ENCODE results near the gene COX17.

The COX17 gene

DNA sequence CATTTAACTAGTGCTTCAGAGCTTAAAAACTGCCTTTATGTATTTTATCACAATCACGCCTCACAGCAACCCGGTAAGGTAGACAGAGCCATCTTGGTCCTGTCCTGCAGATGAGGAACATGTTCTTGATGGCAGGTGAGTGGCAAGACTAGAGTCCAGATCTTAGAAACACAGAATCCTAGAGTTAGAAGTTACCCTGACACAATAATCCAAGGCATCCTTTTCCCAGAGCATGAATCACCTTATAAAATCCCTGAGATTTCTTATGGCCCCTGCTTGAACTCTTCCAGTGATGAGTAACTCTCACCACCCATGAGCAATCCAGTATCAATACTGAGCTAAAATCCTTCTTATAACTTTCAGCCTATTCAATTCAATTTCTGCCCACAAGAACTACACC, 33.7 kb downstream of the COX17 start:
- no peak for FAIRE-seq

DNA sequence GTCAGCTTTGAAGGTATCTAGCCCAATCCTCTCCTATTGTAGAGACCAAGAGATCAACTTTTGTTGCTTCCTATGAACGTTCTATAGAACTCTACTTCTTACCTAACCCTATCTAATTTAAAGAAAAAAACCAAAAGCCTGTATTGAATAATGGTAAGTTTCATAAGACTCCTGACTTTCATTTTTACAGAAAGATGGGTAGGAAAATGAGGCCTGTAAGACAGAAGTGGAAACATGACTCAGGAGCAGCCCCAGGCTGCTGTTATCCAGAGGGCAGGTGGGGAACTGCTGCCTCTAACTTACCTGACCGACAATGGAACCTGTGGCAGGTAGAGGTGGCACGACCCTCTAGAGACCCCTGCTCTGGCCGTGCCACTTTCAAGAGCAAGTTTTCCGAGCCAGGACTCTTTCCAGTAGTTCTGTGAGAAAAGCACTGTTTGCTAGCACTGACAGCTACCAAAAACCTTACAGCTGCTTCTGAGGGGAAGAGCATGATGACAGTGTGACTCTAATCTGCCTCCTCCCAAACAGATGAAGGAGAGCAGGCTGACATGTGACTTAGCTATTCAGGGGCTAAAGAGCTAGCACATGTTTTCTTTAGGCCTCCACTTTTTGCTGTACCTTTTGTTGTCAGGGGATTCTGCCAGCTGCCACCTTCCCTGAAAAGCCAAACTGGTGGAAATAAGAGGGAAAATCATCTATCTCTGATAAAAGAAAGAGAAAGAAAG, 34.3 kb downstream of the COX17 start:
- FAIRE-seq, result no peak

- FAIRE-seq, result no peak
Measured at GRCh38 chr3:119641416-119641815, 35.8 kb downstream of the COX17 start.

- FAIRE-seq, result no peak
Measured at GRCh38 chr3:119639494-119640350, 37.5 kb downstream of the COX17 start.

GRCh38 chr3:119637679-119638477, 39.3 kb downstream of the COX17 start:
- FAIRE-seq, result no peak

- no peak for FAIRE-seq
Measured at GRCh38 chr3:119636891-119637611, 40.2 kb downstream of the COX17 start.

GRCh38 chr3:119636249-119636648, 41.0 kb downstream of the COX17 start:
- no peak for FAIRE-seq

- FAIRE-seq, result no peak
Measured at GRCh38 chr3:119635719-119636118, 41.5 kb downstream of the COX17 start.

- no peak for FAIRE-seq
Measured at GRCh38 chr3:119632829-119633228, 44.4 kb downstream of the COX17 start.

DNA sequence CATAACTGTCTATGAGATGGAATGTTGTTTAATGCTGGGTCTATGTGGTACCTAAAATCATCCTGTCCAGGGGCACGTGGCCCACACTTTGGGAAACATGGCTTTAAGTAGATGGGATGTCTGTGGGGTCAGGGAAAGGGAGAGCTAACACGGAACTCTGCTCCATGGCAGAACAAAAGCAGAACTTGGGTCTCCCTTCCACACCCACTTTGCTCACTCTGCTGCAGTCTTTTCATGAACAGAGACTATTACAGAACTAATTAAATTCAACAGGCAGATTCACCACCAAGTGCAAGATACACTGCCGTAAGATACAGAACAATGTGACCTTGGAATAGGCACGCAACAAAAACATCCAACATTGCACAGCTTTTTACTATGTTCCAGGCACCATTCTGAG, 45.0 kb downstream of the COX17 start:
- no peak for FAIRE-seq

- FAIRE-seq, result peak; percentile 57
Measured at GRCh38 chr3:119631516-119631915, 45.7 kb downstream of the COX17 start.

DNA sequence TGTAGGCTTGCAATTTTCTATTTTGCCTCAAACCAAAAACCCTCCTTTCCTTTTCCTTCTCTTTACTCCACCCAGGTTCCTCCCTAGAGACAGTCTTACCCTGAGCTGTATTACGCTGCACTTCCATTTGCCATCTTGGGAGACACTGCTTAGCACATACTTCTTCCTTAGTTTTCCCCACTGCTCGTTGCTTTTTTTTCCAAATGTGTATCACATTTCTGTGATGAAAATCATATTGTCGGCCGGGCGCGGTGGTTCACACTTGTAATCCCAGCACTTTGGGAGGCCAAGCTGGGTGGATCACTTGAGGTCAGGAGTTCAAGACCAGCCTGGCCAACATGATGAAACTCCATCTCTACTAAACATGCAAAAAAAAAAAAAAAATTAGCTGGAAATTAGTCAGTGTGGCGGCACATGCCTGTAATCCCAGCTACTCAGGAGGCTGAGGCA, 46.3 kb downstream of the COX17 start:
- FAIRE-seq, result no peak

DNA sequence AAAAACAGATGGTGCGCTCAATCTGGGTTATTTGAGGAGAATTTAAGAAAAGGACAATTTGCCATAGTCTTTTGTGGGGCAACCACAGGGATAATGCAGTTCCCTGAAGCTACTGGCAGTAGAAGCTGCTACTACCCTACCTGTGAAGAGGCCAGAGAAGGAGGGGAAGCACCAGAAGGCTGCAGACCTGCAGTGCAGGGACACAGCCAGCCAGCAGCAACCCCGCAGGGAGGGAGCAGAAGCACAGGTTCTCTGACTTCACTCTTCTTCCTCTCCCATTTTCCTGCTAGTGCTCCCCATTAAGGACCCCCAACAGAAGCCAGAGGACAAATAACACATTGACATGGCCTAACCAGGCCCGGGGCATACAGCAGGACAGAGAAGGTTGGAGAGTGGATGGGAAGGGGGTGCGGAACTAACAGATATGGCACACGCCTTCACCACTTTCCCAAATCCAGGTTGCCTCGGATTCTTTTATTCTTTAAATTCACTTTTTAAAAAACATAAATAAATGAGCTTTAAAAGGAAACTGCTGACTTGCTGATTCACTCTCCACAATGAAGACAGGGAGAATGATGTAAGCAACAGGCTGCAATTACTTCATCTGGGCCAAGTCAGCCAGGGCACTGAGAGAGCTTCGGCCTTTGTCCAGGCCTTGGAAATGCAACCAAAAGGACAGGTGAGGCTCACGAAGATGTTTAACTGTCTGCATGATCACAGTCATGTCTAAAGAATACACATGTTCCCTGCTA, 46.9 kb downstream of the COX17 start:
- no peak for FAIRE-seq

- no peak for FAIRE-seq
Measured at GRCh38 chr3:119628816-119629445, 48.3 kb downstream of the COX17 start.

DNA sequence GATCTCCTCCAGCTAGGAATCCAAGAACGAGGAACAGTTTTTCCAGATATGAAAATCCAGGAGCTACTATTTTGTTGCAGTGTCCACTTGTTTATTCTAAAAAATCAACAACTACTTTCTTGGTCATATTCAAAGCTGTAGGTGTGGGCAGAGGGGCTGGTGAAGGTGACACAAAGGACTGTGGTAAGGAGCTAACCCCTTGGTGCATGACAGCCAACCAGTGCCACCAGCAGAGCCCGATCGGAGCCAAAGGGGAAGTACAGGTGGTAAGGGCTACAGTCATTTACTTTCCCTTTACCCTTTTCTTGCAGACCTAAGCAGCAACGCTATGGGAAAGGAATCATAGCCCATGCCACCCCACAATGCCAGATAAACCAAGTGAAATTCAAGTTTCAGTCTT, 48.8 kb downstream of the COX17 start:
- no peak for FAIRE-seq

GRCh38 chr3:119627461-119627860, 49.7 kb downstream of the COX17 start:
- FAIRE-seq, result no peak

DNA sequence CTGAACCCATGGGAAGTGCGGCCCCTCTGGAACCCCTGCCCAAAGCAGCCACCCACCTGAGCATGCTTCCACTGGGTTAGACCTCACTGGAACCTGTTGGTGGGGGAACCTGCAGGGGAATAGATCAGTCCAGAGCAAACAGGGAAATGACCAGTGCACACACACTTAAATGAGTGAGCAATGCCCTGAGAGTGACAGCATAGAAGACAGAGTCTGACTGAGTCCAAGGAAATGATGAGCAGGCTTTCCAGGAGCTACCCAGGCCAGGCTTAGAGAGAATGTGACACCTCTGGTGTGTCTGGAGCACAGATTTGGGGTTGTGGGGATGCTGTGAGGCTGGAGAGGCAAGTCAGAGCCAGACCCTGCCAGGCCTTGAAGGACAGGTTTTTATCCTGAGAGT, 51.0 kb downstream of the COX17 start:
- FAIRE-seq, result no peak

DNA sequence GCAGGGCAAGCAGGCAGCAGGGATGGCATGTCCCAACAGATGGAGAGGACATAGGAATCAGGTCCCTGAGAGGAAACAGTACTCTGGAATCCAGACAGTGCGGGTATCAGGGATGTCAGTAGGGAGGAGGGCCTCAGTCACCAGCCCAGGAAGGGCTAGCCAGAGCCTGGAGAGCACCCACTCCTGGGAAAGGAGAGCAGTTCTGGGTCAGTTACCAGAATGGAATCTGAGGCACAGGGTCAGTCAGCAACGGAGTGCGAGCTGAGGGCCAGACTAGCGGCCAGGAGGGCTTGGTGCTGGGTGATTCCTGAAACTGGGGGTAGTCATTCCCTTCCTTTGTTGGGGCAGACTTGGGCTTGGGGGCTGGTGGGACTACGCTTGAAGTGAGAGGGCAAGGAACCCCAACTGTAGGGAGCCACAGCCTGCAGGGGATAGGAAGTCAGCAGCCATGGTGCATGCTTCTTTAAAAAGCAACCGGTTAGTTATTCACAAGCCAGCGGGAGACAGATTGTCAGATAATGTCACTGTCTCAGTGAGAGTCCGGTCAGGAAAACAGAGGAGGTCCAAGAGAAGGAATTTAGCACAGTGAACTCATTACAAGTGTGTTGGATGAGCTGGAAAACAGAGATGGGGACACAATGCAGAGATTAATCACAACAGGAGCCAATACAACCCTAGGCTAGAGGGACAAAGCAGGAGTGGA, 51.6 kb downstream of the COX17 start:
- no peak for FAIRE-seq

DNA sequence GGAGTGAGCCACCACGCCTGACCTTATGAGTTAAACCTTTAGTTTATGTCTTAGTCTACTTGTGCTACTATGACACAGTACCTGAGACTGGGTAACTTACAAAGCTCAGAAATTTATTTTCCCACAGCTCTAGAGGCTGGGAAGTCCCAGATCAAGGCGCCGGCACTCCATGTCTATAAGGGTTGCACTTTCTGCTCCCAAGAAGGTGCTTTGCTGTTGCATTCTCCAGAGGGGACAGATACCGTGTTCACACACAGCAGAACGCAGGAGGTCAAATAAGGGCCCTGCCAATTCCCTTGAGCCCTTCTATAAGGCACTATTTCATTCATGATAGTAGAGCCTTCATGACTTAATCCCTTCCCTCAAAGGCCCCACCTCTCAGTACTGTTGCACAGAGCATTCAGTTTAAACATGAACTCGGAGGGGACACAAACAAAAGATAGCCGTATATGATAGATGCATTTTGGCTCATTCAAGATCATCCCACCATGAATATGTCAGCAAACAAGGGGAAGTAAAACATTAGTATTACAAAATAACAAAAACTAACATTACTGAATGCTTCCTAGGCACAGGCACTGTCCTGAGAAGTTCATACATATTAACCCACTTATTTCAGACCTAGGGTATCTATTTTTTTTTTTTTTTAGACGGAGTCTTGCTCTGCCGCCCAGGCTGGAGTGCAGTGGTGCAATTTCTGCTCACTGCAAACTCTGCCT, 53.0 kb downstream of the COX17 start:
- FAIRE-seq, result no peak

GRCh38 chr3:119620899-119621298, 56.3 kb downstream of the COX17 start:
- FAIRE-seq, result no peak
